Esophagus muscularis mucosa (tissue), 4 donors: ENCODE data around the gene EIF2S3. TPM values are rescaled to one million over a fixed set of nuclear protein-coding genes. Genes with fewer than 3 reads are reported as not detected.

Source experiments
- DNase-seq: peaks from one replicate; pipeline ENCODE4 v3.0.0-alpha.2; 2017; ENCODE audit errors: extremely low spot score
- H3K27ac ChIP-seq, 4 donors: fragments of 200-600 bp; sonication (generic); replicated peaks in 1 of 4; 1 replicate in 3 of 4; 2 replicates in 1 of 4; pipeline ENCODE4 v1.5.1; 2016 to 2019; ENCODE audit warnings: mild to moderate bottlenecking in 1 of 4
- H3K27me3 ChIP-seq, 4 donors: fragments of 200-600 bp; sonication (generic); one replicate each; pipeline versions ENCODE4 v1.5.1 to v1.6.0; 2016 to 2019
- H3K36me3 ChIP-seq, 4 donors: fragments of 200-600 bp; sonication (generic); one replicate each; pipeline ENCODE4 v1.5.1; 2016 to 2019
- H3K4me1 ChIP-seq, 4 donors: fragments of 200-600 bp; sonication (generic); one replicate each; pipeline ENCODE4 v1.5.1; 2016 to 2019
- H3K4me3 ChIP-seq, 4 donors: fragments of 200-600 bp; sonication (generic); 1 replicate in 2 of 4; 2 replicates in 2 of 4; pipeline ENCODE4 v1.5.1; 2016 to 2019; ENCODE audit warnings: mild to moderate bottlenecking in 4 of 4, moderate library complexity in 1 of 4
- H3K9me3 ChIP-seq, 4 donors: fragments of 200-600 bp; sonication (generic); 1 replicate in 3 of 4; 2 replicates in 1 of 4; pipeline ENCODE4 v1.5.1; 2016 to 2019
- EP300 ChIP-seq: sonication (generic); formaldehyde crosslinking; IDR thresholded peaks from one replicate; pipeline ENCODE4 v1.6.1; 2017; ENCODE audit warnings: antibody characterized with exemption
- POLR2A ChIP-seq: fragments of 450-650 bp; IDR thresholded peaks from one replicate; pipeline ENCODE4 v1.6.1; 2017; ENCODE audit warnings: antibody characterized with exemption, moderate library complexity, mild to moderate bottlenecking, low read depth
- POLR2AphosphoS5 ChIP-seq, 2 donors: sonication (generic); formaldehyde crosslinking; IDR thresholded peaks; one replicate each; pipeline ENCODE4 v1.6.1; 2017; ENCODE audit warnings: antibody characterized with exemption in 2 of 2
- WGBS: methylation state at CpG from one replicate; pipeline ENCODE4 v1.1.5; 2018; 5-methylcytosine and 5-hydroxymethylcytosine counted together
- intact Hi-C: fragments of 100-400 bp; cut with DNase I; formaldehyde crosslinking; loops from one replicate; pipeline ENCODE4 v1.15.1; 2023
- total RNA-seq, 4 donors: library from RNA; depleted of rRNA; stranded (reverse); fragments of >200 nt; gene quantifications; one replicate each; pipeline versions ENCODE4 v1.1.0 to v1.2.1, GENCODE V29; 2016
- TF ChIP-seq, protein P1 (sequence below), 3 experiments: fragments of 200-600 bp in 2 of 3; fragments of 450-650 bp in 1 of 3; sonication (generic) in 2 of 3; IDR thresholded peaks; one replicate each; pipeline ENCODE4 v1.5.1; 2017 to 2019; ENCODE audit warnings: antibody characterized with exemption in 3 of 3, mild to moderate bottlenecking in 2 of 3, moderate library complexity in 1 of 3

Gene EIF2S3
- total RNA-seq, 4 donors from 2014 or later: 116 to 159 (median 126) TPM

DNA sequence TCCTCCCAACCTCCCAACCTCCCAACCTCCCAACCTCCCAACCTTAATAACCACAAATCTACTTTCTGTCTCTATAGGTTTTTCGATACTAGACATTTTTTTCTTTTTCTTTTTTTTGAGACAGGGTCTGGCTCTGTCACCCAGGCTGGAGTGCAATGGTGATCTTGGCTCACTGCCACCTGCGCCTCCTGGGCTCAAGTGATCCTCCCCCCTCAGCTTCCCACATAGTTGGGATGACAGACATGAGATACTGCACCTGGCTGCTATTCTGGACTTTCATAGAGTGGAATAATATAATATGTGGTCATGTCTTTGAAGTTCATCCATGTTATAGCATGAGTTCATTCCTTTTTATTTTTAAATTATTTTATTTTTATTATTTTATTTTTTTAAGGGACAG lies 55.3 kb downstream of the EIF2S3 start:
- Histone ChIP-seq H3K4me1 (peaks cover 0 to 11% (median 2%) of the 10 kb centered on the region in 4 donors), H3K27ac (no peak overlapping the region), H3K4me3 (no peak overlapping the region), H3K36me3 (no peaks in the 10 kb centered on the region), H3K9me3 (no peaks in the 10 kb centered on the region), H3K27me3 (no peaks in the 10 kb centered on the region)
- intact Hi-C loops: no loop called here
- no peak for DNase-seq
- WGBS: 60% methylated on average over 2 of the region's 2 CpGs
- TF ChIP-seq POLR2AphosphoS5 (IDR thresholded peaks at IDR 0.05) (no peak), EP300 (no peak)

DNA sequence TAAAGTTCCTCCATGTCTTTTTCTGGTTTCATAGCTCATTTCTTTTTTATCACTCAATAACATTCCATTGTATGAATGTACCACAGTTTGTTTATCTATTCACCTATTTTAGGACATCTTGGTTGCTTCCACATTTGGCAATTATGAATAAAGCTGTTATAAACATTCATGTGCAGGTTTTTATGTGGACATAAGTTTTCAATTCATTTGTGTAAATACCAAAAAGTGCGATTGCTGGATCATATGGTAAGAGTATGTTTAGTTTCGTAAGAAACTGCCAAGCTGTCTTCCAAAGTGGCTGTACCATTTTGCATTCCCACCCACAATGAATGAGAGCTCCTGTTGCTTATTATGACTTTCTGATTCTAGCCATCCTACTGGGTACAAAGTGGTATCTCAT lies 58.4 kb downstream of the EIF2S3 start:
- intact Hi-C loops: no loop called here
- TF ChIP-seq EP300 (no peak), POLR2AphosphoS5 (IDR thresholded peaks at IDR 0.05) (no peak)
- TF ChIP-seq, protein P1, sequence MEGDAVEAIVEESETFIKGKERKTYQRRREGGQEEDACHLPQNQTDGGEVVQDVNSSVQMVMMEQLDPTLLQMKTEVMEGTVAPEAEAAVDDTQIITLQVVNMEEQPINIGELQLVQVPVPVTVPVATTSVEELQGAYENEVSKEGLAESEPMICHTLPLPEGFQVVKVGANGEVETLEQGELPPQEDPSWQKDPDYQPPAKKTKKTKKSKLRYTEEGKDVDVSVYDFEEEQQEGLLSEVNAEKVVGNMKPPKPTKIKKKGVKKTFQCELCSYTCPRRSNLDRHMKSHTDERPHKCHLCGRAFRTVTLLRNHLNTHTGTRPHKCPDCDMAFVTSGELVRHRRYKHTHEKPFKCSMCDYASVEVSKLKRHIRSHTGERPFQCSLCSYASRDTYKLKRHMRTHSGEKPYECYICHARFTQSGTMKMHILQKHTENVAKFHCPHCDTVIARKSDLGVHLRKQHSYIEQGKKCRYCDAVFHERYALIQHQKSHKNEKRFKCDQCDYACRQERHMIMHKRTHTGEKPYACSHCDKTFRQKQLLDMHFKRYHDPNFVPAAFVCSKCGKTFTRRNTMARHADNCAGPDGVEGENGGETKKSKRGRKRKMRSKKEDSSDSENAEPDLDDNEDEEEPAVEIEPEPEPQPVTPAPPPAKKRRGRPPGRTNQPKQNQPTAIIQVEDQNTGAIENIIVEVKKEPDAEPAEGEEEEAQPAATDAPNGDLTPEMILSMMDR (IDR thresholded peaks at IDR 0.05): no peak
- no peak overlapping the region for H3K4me3 ChIP-seq
- no peaks in the 10 kb centered on the region for H3K9me3 ChIP-seq
- peaks cover 3 to 27% (median 15%) of the 10 kb centered on the region in 4 donors for H3K4me1 ChIP-seq
- H3K27ac ChIP-seq: no peak overlapping the region
- 69% methylated on average over 2 of the region's 2 CpGs for WGBS
- no peaks in the 10 kb centered on the region for H3K27me3 ChIP-seq
- H3K36me3 ChIP-seq: no peaks in the 10 kb centered on the region
- no peak for DNase-seq

GRCh38 chrX:24117258-24117657 lies 62.5 kb downstream of the EIF2S3 start:
- DNase-seq: no peak
- Histone ChIP-seq H3K36me3 (no peaks in the 10 kb centered on the region), H3K27ac (peak overlapping the region; percentile 58 to 65 (median 62)), H3K4me3 (peak overlapping the region in 3 of 4 donors; percentile 15 to 21 (median 19)), H3K9me3 (no peaks in the 10 kb centered on the region), H3K4me1 (peaks cover 3 to 27% (median 15%) of the 10 kb centered on the region in 4 donors), H3K27me3 (no peaks in the 10 kb centered on the region)
- peak; percentile 16 to 49 for TF ChIP-seq POLR2AphosphoS5 (IDR thresholded peaks at IDR 0.05)
- no peak for TF ChIP-seq POLR2A
- intact Hi-C loops: no loop called here
- WGBS: 17% methylated on average over 3 of the region's 3 CpGs

- Histone ChIP-seq H3K9me3 (no peaks in the 10 kb centered on the region), H3K4me1 (peaks cover 0 to 15% (median 10%) of the 10 kb centered on the region in 4 donors), H3K27me3 (no peaks in the 10 kb centered on the region), H3K27ac (no peak overlapping the region), H3K4me3 (no peak overlapping the region), H3K36me3 (no peaks in the 10 kb centered on the region)
- WGBS: 56% methylated on average over 4 of the region's 4 CpGs
- no peak for DNase-seq
- TF ChIP-seq EP300 (no peak), POLR2AphosphoS5 (IDR thresholded peaks at IDR 0.05) (no peak), POLR2A (no peak)
- intact Hi-C loops: no loop called here
Measured at GRCh38 chrX:24124244-24124799, 69.6 kb downstream of the EIF2S3 start.

DNA sequence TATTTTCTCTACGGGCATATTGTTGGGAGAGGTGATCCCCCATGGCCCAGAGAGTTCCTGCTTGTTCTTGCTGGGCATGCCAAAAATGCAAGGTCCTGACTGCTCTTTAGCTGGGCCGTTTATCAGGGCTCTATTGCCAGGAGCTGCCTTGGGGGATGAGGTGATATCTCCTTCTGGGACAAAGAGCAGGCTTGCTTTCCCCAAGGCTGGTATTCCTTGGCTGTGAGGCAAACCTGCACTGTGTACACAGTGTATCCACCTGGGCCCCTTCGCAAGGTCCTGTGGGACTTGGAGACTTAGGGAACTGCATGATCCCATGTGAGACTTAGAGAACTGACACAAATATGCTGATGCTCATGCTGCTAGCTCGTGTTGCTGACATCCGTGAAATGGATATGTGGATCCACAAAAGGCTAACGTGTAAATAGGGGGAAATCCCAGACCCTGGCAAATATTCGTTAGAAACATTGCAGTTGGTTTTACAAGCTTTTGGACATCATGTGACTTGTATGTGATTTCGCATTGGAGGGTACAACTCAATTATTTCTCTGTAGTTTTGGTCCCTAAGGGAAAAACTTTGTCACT lies 70.4 kb downstream of the EIF2S3 start:
- no peak overlapping the region for H3K4me3 ChIP-seq
- WGBS: 71% methylated on average over 8 of the region's 8 CpGs
- H3K4me1 ChIP-seq: peaks cover 0 to 15% (median 10%) of the 10 kb centered on the region in 4 donors
- intact Hi-C loops: no loop called here
- no peak for TF ChIP-seq POLR2AphosphoS5 (IDR thresholded peaks at IDR 0.05)
- no peak for TF ChIP-seq EP300
- no peak for TF ChIP-seq POLR2A
- TF ChIP-seq, protein P1 (IDR thresholded peaks at IDR 0.05): no peak
- H3K27me3 ChIP-seq: no peaks in the 10 kb centered on the region
- H3K27ac ChIP-seq: no peak overlapping the region
- no peaks in the 10 kb centered on the region for H3K9me3 ChIP-seq
- no peaks in the 10 kb centered on the region for H3K36me3 ChIP-seq
- DNase-seq: no peak

Other genes starting within 250 kb of the EIF2S3 start
- gene APOO, start 147.0 kb upstream of the EIF2S3 start, total RNA-seq: 10 to 100 TPM in 1 of 4 donors, 1 to 10 TPM in 3; 7.5 to 10.2 (median 9.5) TPM
- gene CXorf58, start 146.9 kb upstream of the EIF2S3 start, total RNA-seq: under 1 TPM in 1 of 4 donors, not detected in 3; 0.29 TPM
- 10 to 100 TPM in 3 of 4 donors, 1 to 10 TPM in 1; 8.0 to 21.5 (median 13.0) TPM for gene KLHL15, start 27.8 kb upstream of the EIF2S3 start, total RNA-seq
- 10 to 100 TPM; 52.3 to 75.6 (median 66.4) TPM for gene ZFX, start 94.8 kb downstream of the EIF2S3 start, total RNA-seq